PFSK-1 (cell line): ENCODE data around the gene LTV1.

Source experiments
- FOXP2 ChIP-seq: optimal IDR thresholded peaks from 2 replicates; pipeline ENCODE3; 2011; ENCODE audit warnings: borderline replicate concordance, control low read depth, inconsistent platforms; ENCODE audit not compliant: insufficient read depth; ENCODE audit errors: extremely low read length, extremely low read depth
- POLR2AphosphoS5 ChIP-seq: IDR thresholded peaks from 2 replicates; pipeline ENCODE4 v1.6.1; 2012; ENCODE audit warnings: low read depth, mild to moderate bottlenecking, control low read depth, low read length, moderate library complexity
- REST ChIP-seq, 2 experiments: IDR thresholded peaks; 2 replicates each; pipeline versions ENCODE4 v1.6.1 to v1.8.0; 2011 to 2012; ENCODE audit warnings: low read depth in 2 of 2, low read length in 2 of 2, control low read depth in 1 of 2, inconsistent platforms in 1 of 2, mild to moderate bottlenecking in 1 of 2, moderate library complexity in 1 of 2; ENCODE audit not compliant: insufficient read depth in 1 of 2
- SIN3A ChIP-seq: IDR thresholded peaks from 2 replicates; pipeline ENCODE4 v1.6.1; 2012; ENCODE audit warnings: mild to moderate bottlenecking, low read length, moderate library complexity, borderline replicate concordance; ENCODE audit not compliant: insufficient read depth
- TAF1 ChIP-seq: IDR thresholded peaks from 2 replicates; pipeline ENCODE4 v1.6.1; 2012; ENCODE audit warnings: low read length, control low read depth, borderline replicate concordance; ENCODE audit not compliant: insufficient read depth

Gene LTV1

DNA sequence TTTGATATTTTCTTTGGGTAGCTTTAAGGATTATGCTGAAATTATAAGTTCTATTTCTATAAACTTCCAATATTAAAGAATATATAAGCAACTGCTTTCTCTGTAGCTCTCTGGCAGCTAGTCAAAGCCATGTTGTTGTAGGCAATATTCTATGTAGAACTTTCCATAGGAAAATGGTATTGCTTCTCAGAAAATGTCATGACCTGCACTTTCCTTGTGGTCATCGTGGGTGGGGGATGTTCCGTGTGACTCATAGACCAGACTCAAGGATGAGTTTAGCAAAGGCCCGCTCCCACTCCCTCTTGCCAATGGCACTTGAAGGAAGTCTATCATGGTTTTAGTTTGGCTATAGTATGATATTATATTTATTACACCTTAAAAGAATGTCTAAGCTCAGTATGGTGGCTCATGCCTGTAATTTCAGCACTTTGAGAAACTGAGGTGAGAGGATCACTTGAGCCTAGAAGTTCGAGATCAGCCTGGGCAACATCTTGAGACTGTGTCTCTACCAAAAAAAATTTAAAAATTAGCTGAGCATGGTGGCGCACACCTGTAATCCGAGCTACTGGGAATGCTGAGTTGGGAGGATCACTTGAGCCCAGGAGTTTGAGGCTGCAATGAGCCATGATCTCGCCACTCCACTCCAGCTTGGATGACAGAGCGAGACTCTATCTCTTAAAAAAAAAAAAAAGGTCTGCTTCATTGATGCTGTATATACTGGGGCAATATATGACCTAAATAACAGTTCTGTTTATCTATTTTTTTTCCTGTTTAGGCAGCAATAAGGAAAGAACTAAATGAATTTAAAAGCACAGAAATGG is 36.6 kb upstream of the LTV1 start:
- TF ChIP-seq REST (IDR thresholded peaks at IDR 0.05; ENCODE audit: insufficient read depth in 1 of 2, low read depth in 2 of 2, low read length in 2 of 2), result no peak
- TF ChIP-seq POLR2AphosphoS5, result no peak
- no peak for TF ChIP-seq TAF1
- TF ChIP-seq FOXP2, result no peak
- no peak for TF ChIP-seq SIN3A

GRCh38 chr6:143807103-143807772 is 35.9 kb upstream of the LTV1 start:
- no peak for TF ChIP-seq FOXP2
- no peak for TF ChIP-seq SIN3A
- TF ChIP-seq REST (IDR thresholded peaks at IDR 0.05; ENCODE audit: insufficient read depth in 1 of 2, low read depth in 2 of 2, low read length in 2 of 2), result no peak
- TF ChIP-seq TAF1, result no peak
- TF ChIP-seq POLR2AphosphoS5, result no peak

DNA sequence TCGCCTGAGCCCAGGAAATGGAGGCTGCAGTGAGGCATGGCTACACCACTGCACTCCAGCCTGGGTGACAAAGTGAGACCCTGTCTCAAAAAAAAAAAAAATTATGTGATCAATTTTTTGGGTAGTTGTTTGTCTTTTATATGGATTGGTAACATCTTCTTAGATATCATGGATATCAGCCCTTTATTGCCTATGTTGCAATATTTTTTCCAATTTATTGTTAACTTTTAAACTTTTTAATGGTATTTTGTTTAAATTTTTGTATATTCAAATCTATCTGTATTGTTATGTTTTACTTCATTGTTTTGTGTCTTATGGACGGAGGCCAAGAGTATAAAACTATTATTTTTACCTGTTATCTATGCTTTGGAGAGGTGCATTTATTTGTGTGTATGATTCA is 32.4 kb upstream of the LTV1 start:
- no peak for TF ChIP-seq SIN3A
- TF ChIP-seq REST (IDR thresholded peaks at IDR 0.05; ENCODE audit: insufficient read depth in 1 of 2, low read depth in 2 of 2, low read length in 2 of 2), result no peak
- no peak for TF ChIP-seq POLR2AphosphoS5
- TF ChIP-seq TAF1, result no peak

DNA sequence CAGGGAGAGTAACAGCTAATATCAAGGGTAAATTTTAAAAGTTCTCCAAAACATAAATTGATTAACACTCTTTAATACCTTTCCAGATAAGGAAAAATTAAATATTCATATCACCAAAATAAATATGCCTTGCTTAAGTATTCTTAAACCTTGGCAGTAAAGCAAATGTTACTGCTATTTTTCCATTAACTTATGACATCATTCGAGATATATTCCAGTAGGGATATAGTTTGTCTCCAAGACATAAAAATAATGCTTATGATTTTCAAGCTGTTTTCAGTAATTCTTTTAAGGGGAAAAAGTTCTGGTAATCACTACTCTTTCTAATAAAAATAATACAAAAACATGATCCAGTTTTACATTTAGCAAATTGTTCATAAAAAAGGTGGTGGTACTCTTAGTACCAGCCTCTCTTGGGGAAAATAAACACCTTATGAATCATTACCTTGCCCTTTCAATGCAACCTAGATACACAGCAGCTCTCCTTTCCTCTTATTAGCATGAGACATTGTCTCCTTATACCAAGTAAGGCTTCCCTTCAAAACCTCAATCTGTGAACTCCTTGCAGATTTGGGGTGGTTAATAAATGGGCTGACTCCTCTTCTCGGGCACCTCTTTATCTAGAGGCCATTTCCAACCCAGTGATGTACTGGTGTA is 31.5 kb upstream of the LTV1 start:
- TF ChIP-seq POLR2AphosphoS5 (no peak), SIN3A (no peak), REST (IDR thresholded peaks at IDR 0.05; ENCODE audit: insufficient read depth in 1 of 2, low read depth in 2 of 2, low read length in 2 of 2) (no peak), TAF1 (no peak), FOXP2 (no peak)
